Kidney capillary endothelial cell (primary cell): Measurements from ENCODE around the gene ZNF497.

Experiments
- DNase-seq: peaks from one replicate; pipeline ENCODE4 v3.0.0-alpha.2; 2018; ENCODE audit warnings: low spot score

The ZNF497 gene

DNA sequence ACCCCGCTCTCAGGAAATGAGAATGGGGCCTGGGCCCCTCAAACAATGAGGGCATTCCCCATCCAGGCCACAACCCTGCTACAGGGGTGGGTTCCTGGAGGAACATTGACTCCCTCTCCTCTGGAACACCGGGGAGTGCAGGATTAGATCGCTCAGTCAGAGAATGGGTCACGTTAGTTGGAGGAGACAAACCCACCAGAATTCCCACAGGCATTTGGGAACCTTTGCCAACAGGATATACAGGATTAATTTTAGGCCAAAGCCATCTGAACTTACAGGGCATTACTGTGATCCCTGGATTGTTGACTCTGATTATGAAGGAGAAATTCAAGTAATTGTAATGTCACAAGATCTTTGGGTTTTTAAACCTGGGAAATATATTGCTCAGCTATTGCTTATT is 54.8 kb downstream of the ZNF497 start:
- DNase-seq: no peak

DNA sequence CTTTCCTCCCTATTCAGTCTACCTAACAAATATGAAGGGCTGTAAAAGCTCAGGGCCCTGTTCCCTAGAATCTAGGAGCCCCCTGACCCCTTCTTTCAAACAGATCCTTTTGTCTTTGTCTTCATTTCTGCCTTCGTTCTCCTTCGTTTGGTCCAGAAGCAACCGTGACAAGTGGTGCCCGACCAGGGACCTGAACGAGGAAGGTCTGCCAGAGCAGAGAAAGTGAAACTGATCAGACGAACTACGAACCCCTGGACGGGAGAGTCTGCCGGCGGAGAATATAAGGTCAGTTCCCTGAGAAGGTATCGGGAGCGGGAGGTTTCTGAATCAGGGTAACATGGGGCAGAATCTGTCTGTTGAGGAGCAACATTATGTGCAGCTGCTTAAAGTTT is 56.6 kb downstream of the ZNF497 start:
- no peak for DNase-seq

DNA sequence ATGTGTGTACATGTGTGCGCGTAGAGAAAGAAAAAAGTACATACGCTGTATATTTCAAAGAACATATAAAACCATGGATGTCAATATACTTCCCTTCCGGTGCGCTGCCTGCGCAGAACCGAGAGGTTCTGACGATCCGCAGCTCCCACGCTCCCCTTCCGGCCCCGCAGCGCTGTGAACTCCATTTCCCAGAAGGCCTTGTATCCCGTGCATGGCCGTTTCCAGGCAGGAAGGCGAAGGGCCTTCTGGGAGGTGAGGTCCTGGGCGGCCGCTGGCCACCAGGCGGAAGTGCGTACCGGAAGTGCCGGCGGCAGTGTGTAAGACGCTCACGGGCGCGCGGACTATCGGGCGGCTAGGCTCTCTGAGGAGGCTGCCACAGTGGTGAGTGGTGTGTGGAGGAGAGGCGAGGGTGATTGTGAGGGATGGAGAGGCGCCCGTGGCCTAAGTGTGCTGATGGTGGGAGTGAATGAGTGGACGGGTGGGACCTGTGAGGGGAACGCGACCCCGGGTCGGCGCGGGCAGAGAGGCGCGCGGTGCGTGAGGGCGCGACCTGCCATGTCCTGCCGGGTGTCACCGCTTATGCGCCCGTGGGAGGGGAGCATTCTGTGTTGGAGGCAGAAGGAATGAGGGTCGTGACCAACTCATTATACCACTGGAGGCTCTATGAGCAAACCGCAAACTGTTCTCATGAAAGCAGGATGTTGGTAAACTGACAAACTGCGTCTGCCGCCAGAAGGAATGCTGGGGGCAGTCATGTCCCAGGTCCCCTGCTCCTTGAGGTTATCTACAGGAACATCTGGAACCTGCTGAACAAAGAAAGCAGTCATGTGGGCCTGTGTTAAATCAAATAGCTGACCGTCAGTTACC is 57.3 kb downstream of the ZNF497 start, which contains the start of gene ERVK3-1:
Gene ERVK3-1 (plus strand): TSS at position 313 of the 867 bp plus-strand sequence. CDS start 6,792 bp downstream, outside the sequence.
- peak; percentile 99 for DNase-seq

DNA sequence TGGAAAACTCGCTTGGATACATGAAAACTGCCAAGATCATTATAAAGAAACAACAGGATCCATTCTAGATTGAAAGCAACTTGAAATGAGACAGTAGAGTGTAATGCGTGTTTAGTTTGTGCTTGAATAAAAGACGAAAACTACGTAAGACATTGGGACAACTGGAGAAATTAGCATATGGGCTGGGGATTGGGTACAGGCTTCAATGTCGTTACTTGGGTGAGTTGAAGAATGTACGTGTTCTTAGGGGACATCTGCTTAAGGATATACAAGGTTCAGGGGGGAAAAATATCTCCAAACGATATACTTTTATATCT is 57.8 kb downstream of the ZNF497 start:
- no peak for DNase-seq
